GM12878 (cell line): ENCODE data around the gene MRPL33. TPM values are rescaled to one million over a fixed set of nuclear protein-coding genes. Genes with fewer than 3 reads are reported as not detected.

Source experiments
- BMI1 ChIP-seq: fragments of 450-650 bp; IDR thresholded peaks from 2 replicates; pipeline ENCODE4 v1.6.1; 2016; ENCODE audit warnings: mild to moderate bottlenecking, moderate library complexity, borderline replicate concordance
- CHD2 ChIP-seq: IDR thresholded peaks from 2 replicates; pipeline ENCODE4 v1.6.1; 2011; ENCODE audit warnings: low read depth, low read length, improper control_type of control experiment, borderline replicate concordance
- FOXK2 ChIP-seq: fragments of 450-650 bp; IDR thresholded peaks from 2 replicates; pipeline ENCODE4 v1.6.1; 2017; ENCODE audit warnings: mild to moderate bottlenecking, moderate library complexity
- GATAD2B ChIP-seq: fragments of 450-650 bp; conservative IDR thresholded peaks from 2 replicates; pipeline ENCODE4 v1.6.1; 2017; ENCODE audit warnings: low read depth, mild to moderate bottlenecking, moderate library complexity
- IKZF1 ChIP-seq: fragments of 450-650 bp; conservative IDR thresholded peaks from 2 replicates; pipeline ENCODE4 v1.6.1; 2017; ENCODE audit warnings: antibody characterized with exemption, mild to moderate bottlenecking
- MTA2 ChIP-seq: fragments of 450-650 bp; IDR thresholded peaks from 2 replicates; pipeline ENCODE4 v1.6.1; 2016; ENCODE audit warnings: low read depth, mild to moderate bottlenecking, moderate library complexity
- NFIC ChIP-seq: IDR thresholded peaks from 2 replicates; pipeline ENCODE4 v1.6.1; 2012; ENCODE audit warnings: low read depth, mild to moderate bottlenecking, inconsistent platforms, low read length, moderate library complexity
- POLR2AphosphoS2 ChIP-seq: IDR thresholded peaks from 2 replicates; pipeline ENCODE4 v1.6.1; 2011; ENCODE audit warnings: low read depth, mild to moderate bottlenecking, low read length, improper control_type of control experiment, moderate library complexity
- POLR2AphosphoS5 ChIP-seq: IDR thresholded peaks from 2 replicates; pipeline ENCODE4 v1.6.1; 2011; ENCODE audit warnings: mild to moderate bottlenecking, low read length, inconsistent platforms
- SIN3A ChIP-seq: IDR thresholded peaks from 2 replicates; pipeline ENCODE4 v1.6.1; 2012; ENCODE audit warnings: low read depth, low read length, improper control_type of control experiment
- SMC3 ChIP-seq: IDR thresholded peaks from 2 replicates; pipeline ENCODE4 v1.6.1; 2011; ENCODE audit warnings: low read length, improper control_type of control experiment, borderline replicate concordance
- YBX1 ChIP-seq: fragments of 450-650 bp; IDR thresholded peaks from 2 replicates; pipeline ENCODE4 v1.6.1; 2016; ENCODE audit warnings: antibody characterized with exemption
- polyA plus RNA-seq, 11 experiments: library from polyadenylated mRNA; depleted of rRNA in 4 of 11; unstranded in 6 of 11; stranded (reverse) in 5 of 11; fragments of >200 nt; fragmentation: Nextera tagmentation in 4 of 11; fragmentation: Illumina TruSeq in 1 of 11; extraction: Ambion mirVana in 4 of 11; extraction: Trizol in 1 of 11; gene quantifications; 1 replicate in 1 of 11; 2 replicates in 10 of 11; pipeline versions ENCODE4 v1.2.1 to v1.2.3, GENCODE V29; 2011 to 2016; ENCODE audit warnings: inconsistent platforms in 2 of 11, missing spikeins in 2 of 11, low read depth in 1 of 11
- total RNA-seq, 4 experiments: library from RNA; depleted of rRNA in 3 of 4; stranded (reverse); fragments of >200 nt in 3 of 4; fragmentation: Illumina TruSeq in 1 of 4; extraction: Trizol in 1 of 4; gene quantifications; 2 replicates each; pipeline versions ENCODE4 v1.2.1 to v1.2.3, GENCODE V29; 2013 to 2021
- TF ChIP-seq, protein P1 (sequence below): fragments of 450-650 bp; formaldehyde crosslinking; IDR thresholded peaks from 2 replicates; pipeline ENCODE4 v1.5.0; 2022; ENCODE audit warnings: mild to moderate bottlenecking, missing genetic modification characterization
- TF ChIP-seq, protein P2 (sequence below): fragments of 450-650 bp; IDR thresholded peaks from 2 replicates; pipeline ENCODE4 v1.6.1; 2017; ENCODE audit warnings: mild to moderate bottlenecking, moderate library complexity
- TF ChIP-seq, protein P3 (sequence below): fragments of 450-650 bp; IDR thresholded peaks from 2 replicates; pipeline ENCODE4 v1.6.1; 2017; ENCODE audit warnings: low read depth, mild to moderate bottlenecking, moderate library complexity
- TF ChIP-seq, protein P4 (sequence below): fragments of 450-650 bp; IDR thresholded peaks from 2 replicates; pipeline ENCODE4 v1.6.1; 2018; ENCODE audit warnings: mild to moderate bottlenecking, low read depth, moderate library complexity; ENCODE audit not compliant: partially characterized antibody

Gene MRPL33
- total and polyA plus RNA-seq, 10 of the 15 experiments (the other 5 are each of a cell fraction or from before 2014, with no cell fraction given) = 50.1 to 318 (median 160) TPM

DNA sequence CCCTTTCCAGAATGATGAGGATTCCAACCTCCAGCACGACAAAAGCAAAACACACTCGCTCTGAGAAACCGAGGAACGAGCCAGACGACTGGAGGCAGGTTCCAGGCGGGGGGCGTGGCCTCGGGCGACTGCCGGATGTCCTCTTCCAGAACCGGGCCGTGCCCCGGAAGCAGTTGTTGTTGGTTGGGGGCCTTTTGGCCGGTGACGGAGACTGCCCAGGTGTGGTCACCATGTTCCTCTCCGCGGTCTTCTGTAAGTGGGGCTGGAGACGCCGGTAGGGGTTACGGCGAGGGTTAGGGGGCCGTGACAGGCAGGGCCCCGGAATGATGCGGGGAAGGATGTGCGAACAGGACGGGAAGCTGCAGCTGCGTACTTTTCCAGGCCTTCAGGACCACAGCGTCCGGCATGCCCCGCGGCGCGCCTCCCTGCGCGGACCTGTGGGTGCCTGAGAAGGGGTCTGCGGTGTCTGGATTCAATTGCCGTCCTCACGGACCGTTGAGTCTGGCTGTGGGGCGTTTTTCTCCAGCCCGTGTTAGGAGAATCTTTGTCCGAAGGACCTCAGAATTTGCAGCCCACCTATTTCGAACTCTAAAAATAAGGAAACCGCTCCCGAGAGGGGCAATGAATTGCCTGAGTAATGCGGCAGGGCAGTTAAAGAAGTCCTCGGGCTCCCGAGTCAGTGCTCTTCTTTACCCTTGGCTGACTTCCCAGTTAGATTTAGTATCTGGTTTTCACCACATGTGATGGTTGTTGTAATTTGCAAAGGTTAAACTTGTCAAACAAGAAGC is at the start of gene MRPL33 (continued):
- TF ChIP-seq GATAD2B (peak; percentile 56; the same call in 1 of the 2 replicates), POLR2AphosphoS2 (peak; percentile 71; the same call in 1 of the 2 replicates), IKZF1 (peak; percentile 88), POLR2AphosphoS5 (peak; percentile 94), YBX1 (no peak), CHD2 (no peak), FOXK2 (no peak), SIN3A (0 out of 2 replicates have a peak, but pooled peaks have one; percentile 50), NFIC (no peak), MTA2 (peak; percentile 95), BMI1 (no peak), SMC3 (no peak)
- TF ChIP-seq, protein P1, sequence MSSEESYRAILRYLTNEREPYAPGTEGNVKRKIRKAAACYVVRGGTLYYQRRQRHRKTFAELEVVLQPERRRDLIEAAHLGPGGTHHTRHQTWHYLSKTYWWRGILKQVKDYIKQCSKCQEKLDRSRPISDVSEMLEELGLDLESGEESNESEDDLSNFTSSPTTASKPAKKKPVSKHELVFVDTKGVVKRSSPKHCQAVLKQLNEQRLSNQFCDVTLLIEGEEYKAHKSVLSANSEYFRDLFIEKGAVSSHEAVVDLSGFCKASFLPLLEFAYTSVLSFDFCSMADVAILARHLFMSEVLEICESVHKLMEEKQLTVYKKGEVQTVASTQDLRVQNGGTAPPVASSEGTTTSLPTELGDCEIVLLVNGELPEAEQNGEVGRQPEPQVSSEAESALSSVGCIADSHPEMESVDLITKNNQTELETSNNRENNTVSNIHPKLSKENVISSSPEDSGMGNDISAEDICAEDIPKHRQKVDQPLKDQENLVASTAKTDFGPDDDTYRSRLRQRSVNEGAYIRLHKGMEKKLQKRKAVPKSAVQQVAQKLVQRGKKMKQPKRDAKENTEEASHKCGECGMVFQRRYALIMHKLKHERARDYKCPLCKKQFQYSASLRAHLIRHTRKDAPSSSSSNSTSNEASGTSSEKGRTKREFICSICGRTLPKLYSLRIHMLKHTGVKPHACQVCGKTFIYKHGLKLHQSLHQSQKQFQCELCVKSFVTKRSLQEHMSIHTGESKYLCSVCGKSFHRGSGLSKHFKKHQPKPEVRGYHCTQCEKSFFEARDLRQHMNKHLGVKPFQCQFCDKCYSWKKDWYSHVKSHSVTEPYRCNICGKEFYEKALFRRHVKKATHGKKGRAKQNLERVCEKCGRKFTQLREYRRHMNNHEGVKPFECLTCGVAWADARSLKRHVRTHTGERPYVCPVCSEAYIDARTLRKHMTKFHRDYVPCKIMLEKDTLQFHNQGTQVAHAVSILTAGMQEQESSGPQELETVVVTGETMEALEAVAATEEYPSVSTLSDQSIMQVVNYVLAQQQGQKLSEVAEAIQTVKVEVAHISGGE = peak; percentile 35; the same call in 1 of the 2 replicates
- TF ChIP-seq, protein P2, sequence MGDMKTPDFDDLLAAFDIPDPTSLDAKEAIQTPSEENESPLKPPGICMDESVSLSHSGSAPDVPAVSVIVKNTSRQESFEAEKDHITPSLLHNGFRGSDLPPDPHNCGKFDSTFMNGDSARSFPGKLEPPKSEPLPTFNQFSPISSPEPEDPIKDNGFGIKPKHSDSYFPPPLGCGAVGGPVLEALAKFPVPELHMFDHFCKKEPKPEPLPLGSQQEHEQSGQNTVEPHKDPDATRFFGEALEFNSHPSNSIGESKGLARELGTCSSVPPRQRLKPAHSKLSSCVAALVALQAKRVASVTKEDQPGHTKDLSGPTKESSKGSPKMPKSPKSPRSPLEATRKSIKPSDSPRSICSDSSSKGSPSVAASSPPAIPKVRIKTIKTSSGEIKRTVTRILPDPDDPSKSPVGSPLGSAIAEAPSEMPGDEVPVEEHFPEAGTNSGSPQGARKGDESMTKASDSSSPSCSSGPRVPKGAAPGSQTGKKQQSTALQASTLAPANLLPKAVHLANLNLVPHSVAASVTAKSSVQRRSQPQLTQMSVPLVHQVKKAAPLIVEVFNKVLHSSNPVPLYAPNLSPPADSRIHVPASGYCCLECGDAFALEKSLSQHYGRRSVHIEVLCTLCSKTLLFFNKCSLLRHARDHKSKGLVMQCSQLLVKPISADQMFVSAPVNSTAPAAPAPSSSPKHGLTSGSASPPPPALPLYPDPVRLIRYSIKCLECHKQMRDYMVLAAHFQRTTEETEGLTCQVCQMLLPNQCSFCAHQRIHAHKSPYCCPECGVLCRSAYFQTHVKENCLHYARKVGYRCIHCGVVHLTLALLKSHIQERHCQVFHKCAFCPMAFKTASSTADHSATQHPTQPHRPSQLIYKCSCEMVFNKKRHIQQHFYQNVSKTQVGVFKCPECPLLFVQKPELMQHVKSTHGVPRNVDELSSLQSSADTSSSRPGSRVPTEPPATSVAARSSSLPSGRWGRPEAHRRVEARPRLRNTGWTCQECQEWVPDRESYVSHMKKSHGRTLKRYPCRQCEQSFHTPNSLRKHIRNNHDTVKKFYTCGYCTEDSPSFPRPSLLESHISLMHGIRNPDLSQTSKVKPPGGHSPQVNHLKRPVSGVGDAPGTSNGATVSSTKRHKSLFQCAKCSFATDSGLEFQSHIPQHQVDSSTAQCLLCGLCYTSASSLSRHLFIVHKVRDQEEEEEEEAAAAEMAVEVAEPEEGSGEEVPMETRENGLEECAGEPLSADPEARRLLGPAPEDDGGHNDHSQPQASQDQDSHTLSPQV = no peak
- TF ChIP-seq, protein P3, sequence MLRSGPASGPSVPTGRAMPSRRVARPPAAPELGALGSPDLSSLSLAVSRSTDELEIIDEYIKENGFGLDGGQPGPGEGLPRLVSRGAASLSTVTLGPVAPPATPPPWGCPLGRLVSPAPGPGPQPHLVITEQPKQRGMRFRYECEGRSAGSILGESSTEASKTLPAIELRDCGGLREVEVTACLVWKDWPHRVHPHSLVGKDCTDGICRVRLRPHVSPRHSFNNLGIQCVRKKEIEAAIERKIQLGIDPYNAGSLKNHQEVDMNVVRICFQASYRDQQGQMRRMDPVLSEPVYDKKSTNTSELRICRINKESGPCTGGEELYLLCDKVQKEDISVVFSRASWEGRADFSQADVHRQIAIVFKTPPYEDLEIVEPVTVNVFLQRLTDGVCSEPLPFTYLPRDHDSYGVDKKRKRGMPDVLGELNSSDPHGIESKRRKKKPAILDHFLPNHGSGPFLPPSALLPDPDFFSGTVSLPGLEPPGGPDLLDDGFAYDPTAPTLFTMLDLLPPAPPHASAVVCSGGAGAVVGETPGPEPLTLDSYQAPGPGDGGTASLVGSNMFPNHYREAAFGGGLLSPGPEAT = peak; percentile 78; the same call in 1 of the 2 replicates
- TF ChIP-seq, protein P4, sequence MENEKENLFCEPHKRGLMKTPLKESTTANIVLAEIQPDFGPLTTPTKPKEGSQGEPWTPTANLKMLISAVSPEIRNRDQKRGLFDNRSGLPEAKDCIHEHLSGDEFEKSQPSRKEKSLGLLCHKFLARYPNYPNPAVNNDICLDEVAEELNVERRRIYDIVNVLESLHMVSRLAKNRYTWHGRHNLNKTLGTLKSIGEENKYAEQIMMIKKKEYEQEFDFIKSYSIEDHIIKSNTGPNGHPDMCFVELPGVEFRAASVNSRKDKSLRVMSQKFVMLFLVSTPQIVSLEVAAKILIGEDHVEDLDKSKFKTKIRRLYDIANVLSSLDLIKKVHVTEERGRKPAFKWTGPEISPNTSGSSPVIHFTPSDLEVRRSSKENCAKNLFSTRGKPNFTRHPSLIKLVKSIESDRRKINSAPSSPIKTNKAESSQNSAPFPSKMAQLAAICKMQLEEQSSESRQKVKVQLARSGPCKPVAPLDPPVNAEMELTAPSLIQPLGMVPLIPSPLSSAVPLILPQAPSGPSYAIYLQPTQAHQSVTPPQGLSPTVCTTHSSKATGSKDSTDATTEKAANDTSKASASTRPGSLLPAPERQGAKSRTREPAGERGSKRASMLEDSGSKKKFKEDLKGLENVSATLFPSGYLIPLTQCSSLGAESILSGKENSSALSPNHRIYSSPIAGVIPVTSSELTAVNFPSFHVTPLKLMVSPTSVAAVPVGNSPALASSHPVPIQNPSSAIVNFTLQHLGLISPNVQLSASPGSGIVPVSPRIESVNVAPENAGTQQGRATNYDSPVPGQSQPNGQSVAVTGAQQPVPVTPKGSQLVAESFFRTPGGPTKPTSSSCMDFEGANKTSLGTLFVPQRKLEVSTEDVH = peak; percentile 88
